Dendritic cell treated with granulocyte-macrophage colony-stimulating factor and Interleukin-4, amounts not matched to agents 40 ng/mL and 50 ng/mL, for 4 days (primary cell): ENCODE measurements around the gene TRAPPC12.
A peak's percentile ranks its signal among the peaks of the same experiment; 100 is the strongest.
"Not testable (repeated sequence)": the region's sequence is repeated elsewhere in the genome, so short reads cannot be mapped to it uniquely, and the experiment has no call there.

Experiments
- H3K27ac Mint-ChIP-seq: one replicate; pipeline ENCODE4 v1.8.0; 2022; ENCODE audit warnings: mild to moderate bottlenecking, mixed read lengths
- H3K27me3 Mint-ChIP-seq: one replicate; pipeline ENCODE4 v1.8.0; 2022; ENCODE audit warnings: mild to moderate bottlenecking, mixed read lengths
- H3K36me3 Mint-ChIP-seq: one replicate; pipeline ENCODE4 v1.8.0; 2022; ENCODE audit warnings: low read depth, mixed read lengths
- H3K4me1 Mint-ChIP-seq: one replicate; pipeline ENCODE4 v1.8.0; 2022; ENCODE audit warnings: low read depth, mixed read lengths
- H3K4me3 Mint-ChIP-seq: one replicate; pipeline ENCODE4 v1.8.0; 2022; ENCODE audit warnings: mild to moderate bottlenecking, moderate library complexity, mixed read lengths
- H3K9me3 Mint-ChIP-seq: one replicate; pipeline ENCODE4 v1.8.0; 2022; ENCODE audit warnings: mixed read lengths
- intact Hi-C: fragments of 100-400 bp; cut with micrococcal nuclease; formaldehyde crosslinking; loops from one replicate; pipeline ENCODE4 v1.15.0; 2022

The TRAPPC12 gene

DNA sequence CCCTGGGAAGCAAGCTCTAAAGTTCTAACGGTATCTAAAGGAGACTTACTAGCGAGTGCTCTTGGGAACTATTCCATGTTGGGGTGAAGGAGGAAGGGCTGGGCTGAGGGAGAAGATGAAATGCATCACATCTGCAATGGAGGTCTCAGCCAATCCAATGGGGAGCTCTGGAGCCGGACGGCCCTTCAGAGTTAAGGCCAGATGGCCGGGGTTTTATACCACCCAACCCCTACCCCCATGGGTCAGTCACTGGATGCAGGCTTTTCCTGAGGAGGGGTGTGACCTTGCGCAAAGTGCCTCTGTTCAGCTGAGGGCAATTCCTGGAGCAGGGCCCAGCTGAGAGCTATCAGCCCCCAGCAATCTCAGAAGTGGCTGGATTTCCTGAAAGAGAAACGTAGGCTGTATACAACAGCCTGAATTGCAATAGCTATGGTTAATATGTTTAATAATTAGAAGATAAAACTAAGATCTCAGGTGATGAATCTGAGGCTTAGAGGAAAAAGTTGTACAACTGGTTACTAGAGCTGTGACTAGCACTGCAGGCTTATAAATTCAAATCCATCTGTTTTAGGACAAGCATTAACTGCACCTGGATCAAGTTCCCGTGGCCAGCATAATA, 23.4 kb upstream of the TRAPPC12 start:
- Mint-ChIP-seq H3K27ac (no peak overlapping the region), H3K4me3 (no peak overlapping the region)
- intact Hi-C loops, result no loop called here

DNA sequence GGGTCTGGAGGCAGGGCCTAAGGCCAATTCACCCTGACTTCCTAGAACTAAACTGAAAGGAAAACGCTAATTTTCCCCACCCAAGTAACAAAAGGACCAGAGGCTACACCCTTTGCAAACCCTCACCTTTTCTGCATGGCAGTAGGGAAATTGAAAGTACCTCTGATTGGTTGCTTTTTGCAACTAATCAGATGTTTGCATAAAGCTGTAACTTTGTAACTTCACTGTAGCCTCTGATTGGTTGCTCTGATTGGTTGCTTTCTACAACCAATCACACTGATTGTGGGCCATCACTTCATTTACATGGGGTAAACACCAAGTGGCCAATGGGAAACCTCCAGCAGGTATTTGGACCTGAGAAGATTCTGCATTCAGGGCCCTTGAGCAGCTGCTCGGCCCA, 22.7 kb upstream of the TRAPPC12 start:
- H3K27me3 Mint-ChIP-seq, result no peaks in the 10 kb centered on the region
- intact Hi-C loops, result no loop called here
- H3K9me3 Mint-ChIP-seq, result peaks cover 11% of the 10 kb centered on the region
- H3K36me3 Mint-ChIP-seq, result peaks cover 25% of the 10 kb centered on the region
- peaks cover 27% of the 10 kb centered on the region for H3K4me1 Mint-ChIP-seq
- H3K4me3 Mint-ChIP-seq, result no peak overlapping the region
- H3K27ac Mint-ChIP-seq, result no peak overlapping the region

More for the DNA sequence above, 23.4 kb upstream of the TRAPPC12 start:
- Mint-ChIP-seq H3K4me1 (peaks cover 20% of the 10 kb centered on the region), H3K27me3 (no peaks in the 10 kb centered on the region), H3K36me3 (peaks cover 31% of the 10 kb centered on the region), H3K9me3 (peaks cover 17% of the 10 kb centered on the region)

GRCh38 chr2:3357446-3357845, 22.0 kb upstream of the TRAPPC12 start:
- H3K4me3 Mint-ChIP-seq, H3K9me3 Mint-ChIP-seq, intact Hi-C loops, H3K27me3 Mint-ChIP-seq: not testable (repeated sequence)
- H3K4me1 Mint-ChIP-seq, result peaks cover 32% of the 10 kb centered on the region
- peaks cover 20% of the 10 kb centered on the region for H3K36me3 Mint-ChIP-seq
- H3K27ac Mint-ChIP-seq, result peak overlapping the region; percentile 40

DNA sequence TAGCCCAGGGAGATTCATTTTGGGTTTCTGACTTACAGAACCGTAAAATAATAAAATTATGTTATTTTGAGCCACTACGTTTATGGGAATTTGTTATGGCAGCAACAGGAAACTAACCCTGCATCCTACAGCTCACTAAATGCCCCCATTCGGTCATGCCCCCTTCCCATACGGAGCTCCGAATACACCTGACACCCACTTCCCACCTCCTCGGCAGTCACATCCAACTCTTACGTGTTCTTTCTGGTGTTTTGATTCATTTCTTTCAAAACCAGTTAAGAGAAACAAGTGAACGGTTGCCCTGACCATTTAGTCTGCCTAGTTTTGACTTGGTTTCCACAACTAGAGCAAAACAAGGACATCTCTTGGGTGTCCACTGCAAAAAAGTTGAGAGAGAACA, 21.6 kb upstream of the TRAPPC12 start:
- Mint-ChIP-seq H3K36me3 (peaks cover 16% of the 10 kb centered on the region), H3K27me3 (no peaks in the 10 kb centered on the region), H3K27ac (peak overlapping the region; percentile 40), H3K4me1 (peaks cover 36% of the 10 kb centered on the region), H3K4me3 (no peak overlapping the region), H3K9me3 (peaks cover under 1% of the 10 kb centered on the region)
- intact Hi-C loops, result no loop called here

DNA sequence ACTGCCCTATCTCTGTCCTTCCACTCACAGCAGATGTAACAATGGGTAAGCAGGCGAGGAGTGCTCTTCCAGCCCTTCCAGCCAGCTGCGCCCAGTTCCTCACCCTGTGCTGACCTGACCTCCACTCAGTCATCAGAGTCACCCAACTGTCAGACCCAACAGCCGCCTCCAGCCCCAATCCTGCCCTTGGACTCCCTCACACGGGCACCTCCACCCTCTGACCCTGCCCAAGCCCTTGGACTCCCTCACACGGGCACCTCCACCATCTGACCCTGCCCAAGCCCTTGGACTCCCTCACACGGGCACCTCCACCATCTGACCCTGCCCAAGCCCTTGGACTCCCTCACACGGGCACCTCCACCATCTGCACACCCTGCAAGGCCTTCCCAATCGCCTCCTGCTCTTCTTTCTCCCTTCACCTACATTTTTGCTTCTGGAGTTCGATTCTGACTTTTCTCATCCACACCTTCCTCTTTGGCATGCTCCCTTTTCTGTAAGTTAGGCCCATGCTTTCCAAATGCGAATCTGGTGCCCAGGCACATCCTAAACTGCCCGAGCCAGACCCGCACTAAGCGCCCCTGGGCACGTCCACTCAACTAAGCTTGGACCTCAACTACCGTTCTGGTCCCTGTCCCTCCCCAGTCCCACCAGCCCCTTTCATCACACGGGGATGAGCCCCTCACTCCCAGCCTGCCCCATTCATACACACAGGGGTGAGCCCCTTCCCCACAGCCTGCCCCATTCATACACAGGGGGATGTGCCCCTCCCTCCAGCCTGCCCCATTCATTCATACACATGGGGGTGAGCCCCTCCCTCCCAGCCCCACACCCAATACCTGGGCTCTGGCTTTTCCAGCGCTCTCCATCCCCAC, 17.7 kb upstream of the TRAPPC12 start:
- no peaks in the 10 kb centered on the region for H3K36me3 Mint-ChIP-seq
- H3K27ac Mint-ChIP-seq, result no peak overlapping the region
- H3K4me3 Mint-ChIP-seq, result no peak overlapping the region
- intact Hi-C loops, result no loop called here
- H3K4me1 Mint-ChIP-seq, result peaks cover 49% of the 10 kb centered on the region
- no peaks in the 10 kb centered on the region for H3K9me3 Mint-ChIP-seq
- no peaks in the 10 kb centered on the region for H3K27me3 Mint-ChIP-seq

DNA sequence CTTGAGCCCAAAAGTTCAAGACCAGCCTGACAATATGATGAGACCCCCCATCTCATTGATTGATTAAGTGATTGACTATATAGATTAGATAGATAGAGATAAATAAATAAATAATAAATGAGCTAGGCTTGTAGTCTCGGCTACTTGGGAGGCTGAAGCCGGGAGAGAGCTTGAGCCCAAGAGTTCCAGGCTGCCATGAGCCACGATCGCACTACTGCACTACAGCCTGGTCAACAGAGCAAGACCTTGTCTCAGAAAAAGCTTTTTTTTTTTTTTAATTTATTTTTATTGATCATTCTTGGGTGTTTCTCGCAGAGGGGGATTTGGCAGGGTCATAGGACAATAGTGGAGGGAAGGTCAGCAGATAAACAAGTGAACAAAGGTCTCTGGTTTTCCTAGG, 14.3 kb upstream of the TRAPPC12 start:
- H3K9me3 Mint-ChIP-seq, result no peaks in the 10 kb centered on the region
- H3K36me3 Mint-ChIP-seq, result peaks cover 12% of the 10 kb centered on the region
- intact Hi-C loops, result no loop called here
- H3K27ac Mint-ChIP-seq, result no peak overlapping the region
- peaks cover 36% of the 10 kb centered on the region for H3K4me1 Mint-ChIP-seq
- H3K4me3 Mint-ChIP-seq, result no peak overlapping the region
- H3K27me3 Mint-ChIP-seq, result no peaks in the 10 kb centered on the region

DNA sequence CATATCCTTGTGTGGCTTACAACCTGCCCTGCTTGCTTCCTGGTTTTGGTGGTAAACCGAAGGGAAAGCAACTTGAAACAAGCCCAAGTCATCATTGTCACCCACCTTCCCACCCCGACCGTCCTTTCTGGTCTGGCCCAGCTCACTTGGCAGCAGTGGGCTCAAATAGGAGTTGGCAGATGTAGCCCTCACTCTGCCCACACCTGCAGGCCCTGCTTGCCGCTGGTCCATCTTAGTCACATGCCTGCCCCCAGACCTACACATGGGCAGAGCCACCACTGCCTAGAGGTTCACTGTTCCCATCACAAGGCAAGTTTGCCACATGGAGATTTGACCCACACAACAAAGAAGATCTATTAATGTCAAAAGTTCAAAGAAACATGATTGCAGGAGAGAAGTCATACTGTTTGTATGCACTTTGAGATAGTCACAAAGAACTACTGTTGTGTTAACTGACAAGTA, 11.2 kb upstream of the TRAPPC12 start:
- no peaks in the 10 kb centered on the region for H3K9me3 Mint-ChIP-seq
- H3K4me3 Mint-ChIP-seq, result no peak overlapping the region
- no peak overlapping the region for H3K27ac Mint-ChIP-seq
- intact Hi-C loops, result no loop called here
- no peaks in the 10 kb centered on the region for H3K27me3 Mint-ChIP-seq
- H3K36me3 Mint-ChIP-seq, result peaks cover 12% of the 10 kb centered on the region
- H3K4me1 Mint-ChIP-seq, result peaks cover 9% of the 10 kb centered on the region

DNA sequence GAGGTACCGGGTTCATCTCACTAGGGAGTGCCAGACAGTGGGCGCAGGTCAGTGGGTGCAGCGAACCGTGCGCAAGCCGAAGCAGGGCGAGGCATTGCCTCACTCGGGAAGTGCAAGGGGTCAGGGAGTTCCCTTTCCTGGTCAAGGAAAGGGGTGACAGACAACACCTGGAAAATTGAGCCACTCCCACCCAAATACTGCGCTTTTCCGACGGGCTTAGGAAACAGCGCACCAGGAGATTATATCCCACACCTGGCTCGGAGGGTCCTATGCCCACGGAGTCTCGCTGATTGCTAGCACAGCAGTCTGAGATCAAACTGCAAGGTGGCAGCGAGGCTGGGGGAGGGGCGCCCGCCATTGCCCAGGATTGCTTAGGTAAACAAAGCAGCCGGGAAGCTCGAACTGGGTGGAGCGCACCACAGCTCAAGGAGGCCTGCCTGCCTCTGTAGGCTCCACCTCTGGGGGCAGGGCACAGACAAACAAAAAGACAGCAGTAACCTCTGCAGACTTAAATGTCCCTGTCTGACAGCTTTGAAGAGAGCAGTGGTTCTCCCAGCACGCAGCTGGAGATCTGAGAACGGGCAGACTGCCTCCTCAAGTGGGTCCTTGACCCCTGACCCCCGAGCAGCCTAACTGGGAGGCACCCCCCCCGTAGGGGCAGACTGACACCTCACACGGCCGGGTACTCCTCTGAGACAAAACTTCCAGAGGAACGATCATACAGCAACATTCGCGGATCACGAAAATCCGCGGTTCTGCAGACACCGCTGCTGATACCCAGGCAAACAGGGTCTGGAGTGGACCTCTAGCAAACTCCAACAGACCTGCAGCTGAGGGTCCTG, 9.9 kb upstream of the TRAPPC12 start:
- intact Hi-C loops, H3K4me3 Mint-ChIP-seq, H3K27ac Mint-ChIP-seq, H3K4me1 Mint-ChIP-seq, H3K9me3 Mint-ChIP-seq, H3K27me3 Mint-ChIP-seq: not testable (repeated sequence)
- peaks cover 12% of the 10 kb centered on the region for H3K36me3 Mint-ChIP-seq

DNA sequence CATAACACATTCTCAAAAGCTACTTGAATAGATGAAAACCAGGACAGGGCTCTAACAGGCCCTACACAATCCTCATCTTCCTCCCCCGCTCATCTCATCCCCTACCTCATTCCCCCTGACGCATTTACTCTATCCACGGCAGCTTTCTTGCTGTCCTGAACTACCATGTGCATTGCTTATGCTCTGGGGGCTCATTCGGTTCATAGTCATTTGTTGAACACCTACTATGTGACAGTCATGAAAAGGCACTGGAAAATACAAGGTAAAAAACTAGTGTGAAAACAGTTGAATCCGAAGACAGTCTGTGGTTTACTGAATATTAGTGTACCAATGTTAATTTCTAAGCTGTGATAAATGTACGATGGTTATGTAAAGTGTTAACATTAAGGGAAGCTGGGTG, 2.7 kb upstream of the TRAPPC12 start:
- H3K4me3 Mint-ChIP-seq, result peak overlapping the region; percentile 98
- H3K9me3 Mint-ChIP-seq, result no peaks in the 10 kb centered on the region
- H3K36me3 Mint-ChIP-seq, result peaks cover 28% of the 10 kb centered on the region
- intact Hi-C loops, result loop anchor here (1.0 to 5.0 kb wide), 2 partner anchors 181 to 200 kb away; partner anchors contain the start of genes RNASEH1 and RPS7
- H3K27me3 Mint-ChIP-seq, result no peaks in the 10 kb centered on the region
- peak overlapping the region; percentile 97 for H3K27ac Mint-ChIP-seq
- peaks cover 38% of the 10 kb centered on the region for H3K4me1 Mint-ChIP-seq

DNA sequence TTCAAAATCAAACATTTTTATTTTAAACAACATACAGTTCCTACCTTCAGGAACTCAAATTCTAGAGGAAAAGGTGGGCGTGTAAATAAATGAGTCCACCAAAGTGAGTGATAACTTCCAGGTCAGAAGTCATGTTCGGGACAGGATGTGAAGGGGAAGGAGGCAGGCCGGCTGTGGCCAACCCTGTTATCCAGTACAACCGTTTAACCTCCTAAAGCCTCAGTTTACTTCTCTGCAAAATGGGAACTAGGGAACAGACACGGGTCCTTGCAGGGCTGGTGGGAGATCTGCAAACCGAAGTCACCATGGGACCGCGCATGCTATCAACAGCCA, 2.2 kb upstream of the TRAPPC12 start:
- H3K4me3 Mint-ChIP-seq, result peak overlapping the region; percentile 98
- no peaks in the 10 kb centered on the region for H3K27me3 Mint-ChIP-seq
- H3K27ac Mint-ChIP-seq, result peak overlapping the region; percentile 97
- H3K9me3 Mint-ChIP-seq, result no peaks in the 10 kb centered on the region
- peaks cover 38% of the 10 kb centered on the region for H3K4me1 Mint-ChIP-seq
- peaks cover 30% of the 10 kb centered on the region for H3K36me3 Mint-ChIP-seq
- intact Hi-C loops, result loop anchor here (1.0 to 5.0 kb wide), 2 partner anchors 181 to 200 kb away; partner anchors contain the start of genes RNASEH1 and RPS7

DNA sequence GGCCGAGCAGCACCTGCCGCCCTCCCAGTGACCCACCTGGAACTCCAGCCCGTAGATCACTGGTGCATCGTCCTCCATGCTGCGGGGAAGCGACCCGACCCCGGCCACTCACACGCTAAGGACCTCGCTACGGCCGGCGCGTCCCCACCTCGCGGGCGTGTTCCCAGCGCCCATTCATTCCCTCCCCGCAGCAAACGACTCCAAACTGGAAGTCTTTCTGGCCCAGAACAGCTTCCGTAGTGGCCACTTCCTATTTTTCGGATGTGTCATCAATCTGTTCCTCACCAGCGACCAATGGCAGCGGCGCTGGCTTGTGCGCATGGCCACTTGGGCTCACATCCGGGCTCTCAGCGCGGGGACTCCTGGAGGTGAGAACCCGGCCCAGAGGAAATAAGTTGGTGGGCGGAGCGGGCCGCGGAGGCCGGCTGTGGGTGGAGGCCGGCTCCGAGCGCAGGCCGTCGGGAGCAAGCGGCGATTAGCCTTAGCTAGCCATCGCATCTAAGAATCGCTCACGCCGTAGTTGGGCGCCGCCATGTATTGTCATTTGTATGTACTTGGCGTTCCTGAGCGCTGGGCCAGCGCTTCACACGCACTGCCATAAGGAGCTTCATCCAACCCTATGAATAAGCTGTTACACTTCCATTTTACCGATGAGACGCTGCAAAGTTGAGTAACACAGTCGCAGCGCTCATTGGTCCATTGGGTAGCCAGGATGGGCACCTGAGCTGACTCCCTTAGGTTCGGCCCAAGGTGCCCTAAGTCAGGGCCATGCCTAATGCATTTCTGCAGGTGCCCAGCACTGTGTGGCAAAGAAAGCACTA, 1.7 kb upstream of the TRAPPC12 start, which contains the start of gene EIPR1:
TSS of gene EIPR1 (minus strand) at position 207 of the 821 bp plus-strand sequence. CDS start at position 78, 129 bp downstream.
- intact Hi-C loops, result loop anchor here (1.0 to 5.0 kb wide), 2 partner anchors 180 to 199 kb away; partner anchors contain the start of genes RNASEH1 and RPS7
- Mint-ChIP-seq H3K27ac (peak within 1 kb of the TSS; percentile 97), H3K36me3 (peaks cover 36% of the 10 kb centered on the region), H3K27me3 (no peaks in the 10 kb centered on the region), H3K4me3 (peak within 1 kb of the TSS; percentile 98), H3K9me3 (no peaks in the 10 kb centered on the region), H3K4me1 (peaks cover 38% of the 10 kb centered on the region)

GRCh38 chr2:3379339-3379646, 201 bp upstream of the TRAPPC12 start:
- intact Hi-C loops, result loop anchor here (5.0 kb wide), 1 partner anchor 198 kb away; the partner anchor contains the start of gene RPS7
- peaks cover 38% of the 10 kb centered on the region for H3K4me1 Mint-ChIP-seq
- peak overlapping the region; percentile 97 for H3K27ac Mint-ChIP-seq
- no peaks in the 10 kb centered on the region for H3K9me3 Mint-ChIP-seq
- peaks cover 50% of the 10 kb centered on the region for H3K36me3 Mint-ChIP-seq
- no peaks in the 10 kb centered on the region for H3K27me3 Mint-ChIP-seq
- peak overlapping the region; percentile 92 for H3K4me3 Mint-ChIP-seq

DNA sequence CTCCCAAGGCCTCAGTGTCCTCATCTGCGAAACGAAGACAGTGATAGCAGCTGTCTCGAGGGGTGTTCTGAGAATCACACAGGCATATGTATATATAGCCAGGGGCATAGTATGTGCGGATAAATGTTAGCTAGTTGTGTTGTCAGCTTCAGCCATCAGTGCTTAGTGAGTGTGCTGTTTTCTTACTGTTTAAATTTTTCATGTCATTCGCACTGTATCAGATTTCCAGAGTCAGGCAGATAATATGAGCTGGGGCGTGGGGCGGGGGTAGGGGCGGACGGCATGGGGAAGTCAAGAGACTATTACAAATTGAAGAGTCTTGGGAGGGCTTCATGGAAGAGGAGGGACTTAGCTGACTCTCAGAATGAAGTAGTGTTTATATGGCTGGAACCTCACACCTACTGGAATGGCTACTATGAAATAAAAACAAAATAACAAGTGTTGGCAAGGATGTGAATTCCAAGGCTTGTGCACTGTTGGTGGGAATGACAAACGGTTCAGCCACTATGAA, 7.0 kb downstream of the TRAPPC12 start:
- H3K27me3 Mint-ChIP-seq, result no peaks in the 10 kb centered on the region
- H3K4me1 Mint-ChIP-seq, result peaks cover 9% of the 10 kb centered on the region
- H3K9me3 Mint-ChIP-seq, result peaks cover 18% of the 10 kb centered on the region
- H3K4me3 Mint-ChIP-seq, result no peak overlapping the region
- intact Hi-C loops, result no loop called here
- peaks cover 87% of the 10 kb centered on the region for H3K36me3 Mint-ChIP-seq
- H3K27ac Mint-ChIP-seq, result no peak overlapping the region
